CD4-positive, alpha-beta T cell treated with Interferon gamma for 1 hour (primary cell): ENCODE measurements around the gene PXN.
"Not testable (repeated sequence)": the region's sequence is repeated elsewhere in the genome, so short reads cannot be mapped to it uniquely, and the experiment has no call there.

ENCODE experiments used
- DNase-seq: peaks from one replicate; pipeline ENCODE4 v3.0.0-alpha.2; 2020

PXN gene

DNA sequence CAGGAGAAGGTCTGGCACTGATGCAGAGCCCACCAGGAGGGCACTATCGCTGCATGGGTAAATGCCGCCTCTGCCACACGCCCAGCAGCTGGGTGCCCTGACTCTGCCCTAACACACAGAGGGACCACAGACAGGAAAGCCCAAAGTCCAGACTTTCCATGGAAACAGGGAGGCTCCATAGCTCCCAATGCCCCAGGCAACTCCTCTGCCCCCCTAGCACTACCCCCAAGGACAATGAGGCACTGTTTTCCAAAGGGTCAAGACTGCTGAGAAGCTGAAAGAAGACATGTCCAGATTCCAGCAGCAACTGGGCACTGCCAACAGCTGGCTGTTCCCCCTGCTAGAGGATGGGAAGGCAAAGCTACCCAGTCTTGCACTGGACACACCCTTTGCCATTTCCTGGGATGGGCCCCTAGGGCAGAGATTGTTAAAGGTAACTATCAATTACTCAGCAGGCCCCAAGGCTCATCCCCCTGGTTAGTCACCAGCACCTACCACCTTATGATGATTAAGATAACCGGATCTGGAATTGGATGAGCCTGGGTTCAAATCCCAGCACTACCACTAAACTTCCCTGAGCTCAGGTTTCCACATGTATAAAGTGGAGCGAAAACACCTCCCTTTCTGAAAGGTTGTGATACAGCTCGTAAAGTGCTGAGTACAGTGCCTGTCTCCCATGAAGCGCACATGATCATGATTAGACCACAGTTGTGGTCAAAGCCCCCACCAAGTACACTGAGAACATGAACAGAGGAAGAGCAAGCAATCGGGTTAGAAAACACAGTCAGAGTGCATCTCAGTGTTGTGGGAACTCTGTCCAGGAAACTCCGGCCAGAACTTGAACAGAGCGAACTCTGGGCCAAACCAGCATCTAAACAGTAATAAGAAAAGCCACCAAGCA lies 3.3 kb downstream of the PXN start:
- DNase-seq: no peak

DNA sequence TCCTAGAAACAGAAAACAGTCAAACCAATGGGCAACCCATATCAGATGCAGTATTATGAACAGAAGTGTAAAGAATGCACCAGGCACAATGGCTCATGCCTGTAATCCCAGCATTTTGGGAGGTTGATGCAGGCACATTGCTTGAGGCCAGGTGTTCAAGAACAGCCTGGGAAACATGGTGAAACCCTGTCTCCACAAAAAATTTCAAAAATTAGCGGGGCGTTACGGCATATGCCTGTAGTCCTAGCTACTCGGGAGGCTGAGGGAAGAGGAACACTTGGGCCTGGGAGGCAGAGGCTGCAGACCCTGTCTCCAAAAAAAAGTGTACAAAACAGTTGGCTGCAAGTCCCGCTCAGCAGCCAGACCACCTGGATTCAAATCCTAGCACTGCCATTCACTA lies 4.9 kb downstream of the PXN start:
- no peak for DNase-seq

- no peak for DNase-seq
Observed at GRCh38 chr12:120259418-120260202, 5.9 kb downstream of the PXN start.

- no peak for DNase-seq
Observed at GRCh38 chr12:120258323-120258896, 7.1 kb downstream of the PXN start.

GRCh38 chr12:120257041-120257821 lies 8.3 kb downstream of the PXN start:
- DNase-seq: no peak

- DNase-seq: no peak
Observed at GRCh38 chr12:120254809-120255208, 10.7 kb downstream of the PXN start.

DNA sequence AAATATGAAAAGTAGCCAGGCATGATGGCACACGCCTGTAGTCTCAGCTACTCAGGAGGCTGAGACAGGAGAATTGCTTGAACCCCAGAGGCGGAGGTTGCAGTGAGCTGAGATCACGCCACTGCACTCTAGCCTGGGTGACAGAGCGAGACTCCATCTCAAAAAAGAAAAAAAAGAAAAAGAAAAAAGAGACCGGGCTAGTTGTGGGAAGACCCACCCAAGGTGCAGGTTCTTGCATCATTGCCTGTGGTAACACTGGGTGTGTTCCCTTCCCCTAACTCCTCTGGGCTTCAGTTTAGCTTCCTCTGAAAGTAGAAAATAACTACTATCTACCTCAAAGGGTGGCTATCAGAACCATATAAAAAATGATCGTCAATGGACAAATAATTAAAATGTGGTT lies 12.2 kb downstream of the PXN start:
- peak; percentile 71 for DNase-seq

DNA sequence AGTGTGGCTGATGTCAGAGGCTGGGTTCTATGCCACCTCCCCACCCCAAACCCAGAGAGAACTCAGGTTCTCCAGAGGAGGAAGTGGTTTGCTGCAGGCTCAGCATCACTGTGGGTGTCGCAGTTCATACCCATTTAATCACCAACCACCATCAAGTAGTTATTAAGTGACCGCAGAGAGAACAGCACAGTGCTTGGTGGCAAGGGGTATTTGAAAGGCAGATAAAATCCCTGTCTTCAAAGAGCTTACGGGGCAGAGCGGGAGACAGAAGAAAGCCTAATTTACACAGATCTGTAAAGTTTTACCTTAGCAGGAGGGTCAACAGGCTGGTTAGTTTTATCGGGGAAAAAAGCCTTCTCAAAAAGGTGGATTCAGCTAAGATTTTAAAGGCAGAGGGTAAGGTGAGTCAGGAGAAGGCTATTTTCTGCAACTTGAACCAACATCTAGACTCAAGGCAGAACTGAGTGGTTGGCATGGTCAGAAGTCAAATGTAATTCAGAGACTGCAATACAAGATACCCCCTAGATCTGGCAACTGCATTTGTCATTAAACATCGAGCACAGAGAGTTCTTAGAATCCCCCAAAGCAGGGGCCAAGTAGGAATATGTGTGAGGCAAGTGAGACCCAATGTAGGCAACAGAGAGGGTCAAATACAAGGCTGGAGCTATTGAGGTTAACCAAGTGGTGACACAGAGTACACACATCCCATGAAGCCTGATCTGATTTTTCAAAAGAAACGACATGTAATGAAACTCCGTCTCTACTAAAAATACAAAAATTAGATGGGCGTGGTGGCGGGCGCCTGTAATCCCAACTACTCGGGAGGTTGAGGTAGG lies 13.2 kb downstream of the PXN start:
- peak; percentile 86 for DNase-seq

DNA sequence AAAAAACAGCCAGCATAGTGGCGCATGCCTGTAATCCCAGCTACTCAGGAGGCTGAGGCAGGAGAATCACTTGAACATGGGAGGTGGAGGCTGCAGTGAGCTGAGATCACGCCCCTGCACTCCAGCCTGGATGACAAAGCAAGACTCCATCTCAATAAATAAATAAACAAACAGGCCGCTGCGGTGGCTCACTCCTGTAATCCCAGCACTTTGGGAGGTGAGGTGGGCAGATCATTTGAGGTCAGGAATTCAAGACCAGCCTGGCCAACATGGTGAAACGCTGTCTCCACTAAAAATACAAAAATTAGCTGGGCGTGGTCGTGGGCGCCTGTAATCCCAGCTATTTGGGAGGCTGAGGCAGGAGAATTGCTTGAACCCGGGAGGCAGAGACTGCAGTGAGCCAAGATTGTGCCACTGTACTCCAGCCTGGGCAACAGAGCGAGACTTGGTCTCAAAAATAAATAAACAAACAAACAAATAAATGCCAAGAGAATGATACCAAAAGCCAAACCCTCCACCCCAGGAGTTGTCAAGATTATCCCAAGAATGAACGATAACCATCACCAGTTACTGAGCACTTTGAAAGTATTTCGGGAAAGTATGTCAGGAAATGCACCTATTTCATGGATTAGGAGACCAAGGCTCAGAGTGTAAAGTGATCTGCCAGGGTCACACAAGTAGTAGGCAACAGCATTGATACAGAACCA lies 14.0 kb downstream of the PXN start:
- DNase-seq: not testable (repeated sequence)

- DNase-seq: peak; percentile 32
Observed at GRCh38 chr12:120249875-120250795, 15.4 kb downstream of the PXN start.

DNA sequence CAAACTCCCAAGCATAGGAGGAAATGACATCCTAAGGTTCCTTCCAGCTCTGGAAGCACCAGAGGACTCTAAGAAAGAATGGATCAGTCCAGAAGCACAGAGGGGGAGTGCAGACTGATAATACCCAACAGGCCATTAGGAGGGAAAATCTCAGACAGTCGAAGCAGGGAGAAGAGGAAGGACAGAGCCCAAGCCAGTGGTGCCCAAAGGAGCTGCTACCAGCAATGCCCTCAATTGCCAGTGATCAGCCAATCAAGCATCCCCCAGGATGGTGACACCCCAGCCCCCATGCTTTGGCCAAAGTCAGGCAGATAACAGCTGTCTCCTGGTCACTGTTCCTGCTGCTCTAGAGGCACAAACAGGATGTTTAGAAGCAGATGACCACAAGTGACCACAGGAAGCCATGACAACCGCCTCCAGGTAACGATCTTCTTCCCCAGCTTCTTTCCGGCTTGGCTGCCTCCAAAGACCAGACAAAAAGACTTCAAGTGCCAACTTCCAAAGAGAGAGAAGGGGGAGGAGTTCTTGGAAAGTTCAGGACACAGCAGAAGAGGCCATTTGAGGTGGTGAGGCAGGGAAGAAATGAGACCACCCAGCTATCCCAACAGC lies 16.2 kb downstream of the PXN start:
- DNase-seq: no peak

DNA sequence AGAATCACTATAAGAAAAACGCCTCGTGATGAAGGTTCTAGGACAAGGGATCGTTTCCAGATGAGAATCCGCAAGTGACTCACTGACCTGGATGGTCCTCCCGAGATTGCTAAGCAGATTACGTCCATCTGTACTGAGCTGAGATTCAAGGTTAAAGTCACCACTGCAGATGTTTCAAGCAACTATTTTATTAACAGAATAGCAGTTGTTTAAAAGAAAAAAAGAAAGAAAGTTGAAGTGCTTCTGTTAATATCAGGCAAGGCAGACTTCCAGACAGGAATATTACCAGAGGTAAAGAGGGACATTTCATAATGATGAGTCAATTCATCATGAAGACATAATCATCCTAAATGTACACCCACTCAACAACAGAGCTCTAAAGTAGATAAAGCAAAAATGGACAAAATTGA lies 17.9 kb downstream of the PXN start:
- no peak for DNase-seq

DNA sequence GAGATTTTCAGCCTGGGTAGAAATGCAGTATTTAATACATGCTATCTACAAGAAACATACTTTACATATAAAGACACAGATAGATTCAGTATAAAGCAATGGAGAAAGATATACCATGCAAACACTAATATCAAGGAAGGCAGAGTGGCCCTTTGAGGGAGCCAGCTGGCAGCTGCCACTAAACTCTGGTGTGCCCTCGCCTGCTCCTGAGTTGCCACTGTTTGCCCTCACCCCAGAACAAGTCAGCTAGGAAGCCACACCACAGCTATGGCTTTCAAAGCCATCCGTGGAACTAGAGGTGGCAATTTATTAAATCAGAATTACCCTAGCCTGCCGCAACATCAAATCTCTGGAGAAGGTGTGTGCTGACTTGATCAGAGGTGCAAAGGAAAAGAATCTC lies 18.3 kb downstream of the PXN start:
- DNase-seq: no peak

GRCh38 chr12:120246705-120247104 lies 18.8 kb downstream of the PXN start:
- not testable (repeated sequence) for DNase-seq

DNA sequence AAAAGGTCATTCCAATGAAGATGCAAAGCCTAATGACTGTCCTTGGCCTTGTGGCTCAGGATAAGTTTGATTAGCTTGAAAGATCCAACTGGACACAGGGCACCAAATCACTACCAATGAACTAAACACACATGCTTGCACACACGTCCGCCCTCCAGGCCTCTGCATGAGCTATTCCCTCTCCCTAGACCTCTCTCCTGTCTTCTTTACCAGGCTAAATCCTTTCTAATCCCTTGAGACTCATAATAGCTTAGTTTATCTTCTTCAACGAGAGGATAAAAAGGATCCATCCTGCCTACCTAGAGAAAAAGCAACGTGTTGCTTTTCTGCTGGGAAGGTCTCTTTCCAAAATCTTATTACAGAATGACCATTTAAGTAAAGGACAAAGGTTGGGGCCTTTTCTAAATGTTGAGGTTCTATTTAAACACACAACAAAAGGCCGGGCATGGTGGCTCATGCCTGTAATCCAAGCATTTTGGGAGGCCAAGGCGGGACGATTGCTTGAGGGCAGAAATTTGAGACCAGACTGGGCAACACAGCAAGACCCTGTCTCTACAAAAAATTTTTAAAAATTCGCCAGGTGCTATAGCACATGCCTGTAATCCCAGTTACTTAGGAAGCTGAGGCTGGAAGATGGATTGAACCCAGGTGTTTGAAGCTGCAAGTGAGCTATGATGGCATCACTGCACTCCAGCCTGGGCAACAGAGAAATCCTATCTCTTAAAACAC lies 22.4 kb downstream of the PXN start:
- no peak for DNase-seq

DNA sequence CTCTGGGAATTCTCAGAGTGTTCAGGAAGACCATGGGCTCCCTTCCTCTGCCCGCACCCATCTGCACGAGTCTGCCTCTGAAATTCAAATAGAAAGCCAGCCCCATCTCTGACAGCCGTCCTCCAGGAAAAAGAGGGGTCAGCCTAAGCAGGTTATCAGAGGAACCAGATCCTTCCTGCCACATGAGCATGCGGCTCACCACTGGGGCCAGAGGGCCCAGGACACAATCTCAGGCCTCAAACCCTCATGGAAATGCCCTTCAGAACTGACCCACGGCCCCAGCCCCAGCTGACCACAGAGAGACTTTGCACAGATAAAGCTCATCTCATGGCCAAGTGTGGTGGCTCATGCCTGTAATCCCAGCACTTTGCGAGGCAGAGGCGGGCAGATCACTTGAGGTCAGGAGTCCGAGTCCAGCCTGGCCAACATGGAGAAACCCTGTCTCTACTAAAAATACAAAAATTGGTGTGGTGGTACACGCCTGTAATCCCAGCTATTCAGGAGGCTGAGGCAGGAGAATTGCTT lies 23.2 kb downstream of the PXN start:
- DNase-seq: no peak

DNA sequence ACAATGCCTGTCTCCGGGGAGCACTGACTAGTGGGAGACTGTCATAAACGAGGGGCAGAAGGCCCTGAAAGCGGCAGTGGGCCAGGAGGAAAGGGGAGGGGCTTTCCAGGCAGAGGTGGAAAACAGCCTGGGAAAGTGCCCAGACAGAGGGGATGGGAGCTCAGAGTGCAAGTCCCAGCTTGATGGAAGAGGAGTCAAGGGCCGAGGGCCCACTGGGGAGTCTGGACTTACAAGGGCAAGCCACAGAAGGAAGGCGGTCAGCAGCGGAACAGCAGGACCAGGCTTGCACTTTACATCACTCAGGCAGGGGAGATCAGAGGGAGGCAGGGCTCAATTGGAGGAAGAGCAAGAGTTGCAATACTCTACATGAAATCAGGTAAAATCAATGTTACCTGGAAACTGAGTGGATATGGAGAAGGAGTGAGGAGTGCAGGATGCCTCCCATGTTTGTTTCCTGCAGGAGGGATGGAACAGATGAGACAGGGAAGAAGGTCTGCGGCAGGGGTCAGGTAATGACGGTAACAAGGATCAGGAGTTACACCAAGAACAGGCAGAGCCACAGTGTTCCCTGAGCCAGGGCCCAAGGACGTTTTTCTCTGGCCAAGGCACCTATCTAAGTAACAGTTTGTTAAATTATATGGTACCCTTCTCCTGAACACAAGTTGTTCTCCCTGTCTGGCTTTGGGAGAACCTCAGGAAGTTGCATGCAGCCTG lies 23.8 kb downstream of the PXN start:
- no peak for DNase-seq

- no peak for DNase-seq
Observed at GRCh38 chr12:120240495-120240833, 25.1 kb downstream of the PXN start.
